B cell (primary cell): Measurements from ENCODE around the gene MRPL18. TPM values are rescaled to one million over a fixed set of nuclear protein-coding genes. Genes with fewer than 3 reads are reported as not detected.

Experiments used
- ATAC-seq: fragments of 200-7000 bp; cut with Tn5 transposase; one replicate; pipeline ENCODE4 v1.10.0; 2021; ENCODE audit warnings: low read depth, mild to moderate bottlenecking, moderate number of reproducible peaks, moderate library complexity
- CTCF ChIA-PET: fragments of 350-600 bp; sonication (Branson Sonifier 250); formaldehyde crosslinking; loops from one replicate; lab custom pipeline; 2021; ENCODE audit warnings: antibody characterized with exemption, inconsistent platforms; lab: Charles Lee
- POLR2A ChIA-PET: fragments of 350-600 bp; sonication (Branson Sonifier 250); formaldehyde crosslinking; loops from one replicate; lab custom pipeline; 2021; ENCODE audit warnings: antibody characterized with exemption; lab: Charles Lee
- DNase-seq: peaks from one replicate; pipeline ENCODE4 v3.0.0; 2013
- H2AFZ ChIP-seq: 2 replicates; pipeline ENCODE4 v1.6.1; 2012; ENCODE audit warnings: mild to moderate bottlenecking, low read depth, low read length; ENCODE audit not compliant: insufficient read depth, poor library complexity, severe bottlenecking
- H3K27ac ChIP-seq, 2 donors: 1 replicate in 1 of 2; 2 replicates in 1 of 2; pipeline ENCODE4 v1.5.1; 2012 to 2013; ENCODE audit warnings: low read length in 2 of 2, mild to moderate bottlenecking in 2 of 2, moderate library complexity in 1 of 2
- H3K27me3 ChIP-seq, 4 experiments: fragments of 200-600 bp in 1 of 4; sonication (generic) in 1 of 4; replicated peaks in 1 of 4; 1 replicate in 2 of 4; 2 replicates in 2 of 4; pipeline versions ENCODE4 v1.6.1 to v1.7.0; 2013 to 2016; ENCODE audit warnings: low read length in 3 of 4, mild to moderate bottlenecking in 2 of 4, mixed read lengths in 1 of 4, moderate library complexity in 1 of 4; ENCODE audit not compliant: insufficient read depth in 4 of 4, control insufficient read depth in 3 of 4; ENCODE audit errors: control extremely low read depth in 1 of 4
- H3K36me3 ChIP-seq, 2 experiments: replicated peaks in 1 of 2; 1 replicate in 1 of 2; 2 replicates in 1 of 2; pipeline versions ENCODE4 v1.6.1 to v1.7.1; 2013; ENCODE audit warnings: low read length in 1 of 2; ENCODE audit not compliant: insufficient read depth in 2 of 2, control insufficient read depth in 1 of 2; ENCODE audit errors: control extremely low read depth in 1 of 2, extremely low read depth in 1 of 2
- H3K4me1 ChIP-seq, 2 donors: fragments of 200-600 bp in 1 of 2; sonication (generic) in 1 of 2; 1 replicate in 1 of 2; 2 replicates in 1 of 2; pipeline versions ENCODE4 v1.5.1 to v1.6.1; 2013 to 2017; ENCODE audit warnings: low read length in 2 of 2; ENCODE audit not compliant: control insufficient read depth in 2 of 2, insufficient read depth in 2 of 2
- H3K4me2 ChIP-seq: replicated peaks from 2 replicates; pipeline ENCODE3; 2012; ENCODE audit warnings: mild to moderate bottlenecking, low read depth, low read length; ENCODE audit not compliant: poor library complexity, severe bottlenecking
- H3K4me3 ChIP-seq, 5 experiments: fragments of 200-600 bp in 1 of 5; sonication (generic) in 1 of 5; 1 replicate in 3 of 5; 2 replicates in 2 of 5; pipeline versions ENCODE4 v1.5.1 to v1.7.0; 2011 to 2016; ENCODE audit warnings: low read length in 4 of 5, mild to moderate bottlenecking in 4 of 5, low read depth in 2 of 5, control low read depth in 1 of 5, moderate library complexity in 1 of 5; ENCODE audit not compliant: insufficient read depth in 1 of 5; ENCODE audit errors: control extremely low read depth in 1 of 5, extremely low read depth in 1 of 5
- H3K79me2 ChIP-seq: fragments of 200-600 bp; sonication (generic); one replicate; pipeline ENCODE4 v1.6.0; 2016; ENCODE audit warnings: low read length; ENCODE audit not compliant: control insufficient read depth, insufficient read depth
- H3K9ac ChIP-seq: fragments of 200-600 bp; sonication (generic); 2 replicates; pipeline ENCODE4 v1.6.1; 2017; ENCODE audit warnings: mild to moderate bottlenecking, low read length, moderate library complexity
- H3K9me3 ChIP-seq, 3 donors: one replicate each; pipeline versions ENCODE4 v1.6.1 to v1.7.1; 2013; ENCODE audit warnings: low read length in 2 of 3; ENCODE audit not compliant: control insufficient read depth in 2 of 3, insufficient read depth in 1 of 3; ENCODE audit errors: control extremely low read depth in 1 of 3
- H4K20me1 ChIP-seq: 2 replicates; pipeline ENCODE4 v1.6.0; 2012; ENCODE audit warnings: mild to moderate bottlenecking, low read length; ENCODE audit not compliant: insufficient read depth, control insufficient read depth, poor library complexity, severe bottlenecking
- H3K27ac Mint-ChIP-seq: one replicate; pipeline ENCODE4 v1.8.0; 2021; ENCODE audit warnings: mixed read lengths
- H3K27me3 Mint-ChIP-seq: one replicate; pipeline ENCODE4 v1.8.0; 2021; ENCODE audit warnings: mixed read lengths
- H3K4me1 Mint-ChIP-seq: one replicate; pipeline ENCODE4 v1.8.0; 2021; ENCODE audit warnings: mixed read lengths
- H3K4me3 Mint-ChIP-seq: one replicate; pipeline ENCODE4 v1.8.0; 2021; ENCODE audit warnings: mixed read lengths
- H3K9me3 Mint-ChIP-seq: one replicate; pipeline ENCODE4 v1.8.0; 2022; ENCODE audit warnings: mixed read lengths; ENCODE audit not compliant: insufficient read depth
- CTCF ChIP-seq: fragments of 200-600 bp; IDR thresholded peaks from one replicate; pipeline ENCODE4 v1.8.0; 2022; ENCODE audit warnings: antibody characterized with exemption, mild to moderate bottlenecking
- EZH2 ChIP-seq: IDR thresholded peaks from 2 replicates; pipeline ENCODE4 v1.6.1; 2012; ENCODE audit warnings: borderline replicate concordance, low read depth, mild to moderate bottlenecking, moderate library complexity, low read length; ENCODE audit not compliant: insufficient read depth, poor library complexity, severe bottlenecking
- WGBS: methylation state at CpG from one replicate; pipeline ENCODE4 v1.1.5; 2013; ENCODE audit warnings: missing lambda C conversion rate; ENCODE audit not compliant: insufficient coverage; 5-methylcytosine and 5-hydroxymethylcytosine counted together
- intact Hi-C: fragments of 100-400 bp; cut with micrococcal nuclease; formaldehyde crosslinking; loops from one replicate; pipeline ENCODE4 v1.10.0; 2022
- polyA plus RNA-seq: library from polyadenylated mRNA; depleted of rRNA; stranded (reverse); fragments of >200 nt; gene quantifications from 2 replicates; pipeline ENCODE4 v1.2.3, GENCODE V29; 2012
- total RNA-seq, 2 donors: library from RNA; stranded (reverse); fragments of 120-200 nt in 1 of 2; gene quantifications; 1 replicate in 1 of 2; 2 replicates in 1 of 2; pipeline versions ENCODE4 v1.2.3 to v1.2.4, GENCODE V29; 2013 to 2022

MRPL18 gene
- total and polyA plus RNA-seq, 2 donors (not counting 1 experiment from before 2014, with no cell fraction given): 32.1 to 35.1 TPM

- DNase-seq (no peak), ATAC-seq (no peak)
- Histone ChIP-seq H3K4me3 (no peak overlapping the region), H3K27me3 (no peaks in the 10 kb centered on the region), H4K20me1 (no peaks in the 10 kb centered on the region), H2AFZ (no peak overlapping the region), H3K27ac (no peak overlapping the region), H3K9me3 (no peaks in the 10 kb centered on the region), H3K36me3 (no peaks in the 10 kb centered on the region), H3K4me1 (no peaks in the 10 kb centered on the region), H3K9ac (no peak overlapping the region), H3K79me2 (no peaks in the 10 kb centered on the region), H3K4me2 (no peak overlapping the region)
- intact Hi-C loops: no loop called here
- Mint-ChIP-seq H3K4me1 (peaks cover 8% of the 10 kb centered on the region), H3K27ac (no peak overlapping the region), H3K9me3 (no peaks in the 10 kb centered on the region), H3K27me3 (no peaks in the 10 kb centered on the region), H3K4me3 (no peak overlapping the region)
- CTCF ChIA-PET: no interaction called here
- 100% methylated on average over 2 of the region's 5 CpGs for WGBS
- POLR2A ChIA-PET: no interaction called here
- TF ChIP-seq EZH2: no peak
- TF ChIP-seq CTCF: no peak
Measured at GRCh38 chr6:159807150-159807858, 17.0 kb downstream of the MRPL18 start.

GRCh38 chr6:159808647-159809046, 18.4 kb downstream of the MRPL18 start:
- no peak for ATAC-seq
- no peaks in the 10 kb centered on the region for H3K27me3 Mint-ChIP-seq
- Histone ChIP-seq H3K4me1 (no peaks in the 10 kb centered on the region), H3K36me3 (no peaks in the 10 kb centered on the region), H3K79me2 (no peaks in the 10 kb centered on the region), H2AFZ (no peak overlapping the region), H3K27me3 (no peaks in the 10 kb centered on the region), H3K4me3 (no peak overlapping the region), H4K20me1 (no peaks in the 10 kb centered on the region), H3K27ac (no peak overlapping the region), H3K9ac (no peak overlapping the region), H3K4me2 (no peak overlapping the region), H3K9me3 (no peaks in the 10 kb centered on the region)
- intact Hi-C loops: no loop called here
- H3K4me3 Mint-ChIP-seq: no peak overlapping the region
- no peak overlapping the region for H3K27ac Mint-ChIP-seq
- POLR2A ChIA-PET: no interaction called here
- WGBS: 100% methylated on average over 1 of the region's 6 CpGs
- no peak for DNase-seq
- H3K9me3 Mint-ChIP-seq: no peaks in the 10 kb centered on the region
- no peak for TF ChIP-seq EZH2
- CTCF ChIA-PET: no interaction called here
- H3K4me1 Mint-ChIP-seq: peaks cover 8% of the 10 kb centered on the region
